ENCODE results near the gene HNRNPA3. TPM values are rescaled to one million over a fixed set of nuclear protein-coding genes. Genes with fewer than 3 reads are reported as not detected.
"Not testable (repeated sequence)": the region's sequence is repeated elsewhere in the genome, so short reads cannot be mapped to it uniquely, and the experiment has no call there.

Gene HNRNPA3
- 24.1 and 25.1 TPM in 2 replicates for total RNA-seq (2014; rRNA removed; shearing (Covaris generic); ENCODE audit: low replicate concordance)

- in situ Hi-C loops (cut with HindIII; ENCODE audit: low pct_unique_long_range_greater_than_20kb, low sequenced_read_pairs) = no loop called here
- peak; percentile 100 for DNase-seq (ENCODE audit: low read depth)
Measured at GRCh38 chr2:177212106-177212890, at the start of gene HNRNPA3. TSS of gene HNRNPA3 (plus strand) at chr2:177212794. CDS start at chr2:177212800, 6 bp downstream.

DNA sequence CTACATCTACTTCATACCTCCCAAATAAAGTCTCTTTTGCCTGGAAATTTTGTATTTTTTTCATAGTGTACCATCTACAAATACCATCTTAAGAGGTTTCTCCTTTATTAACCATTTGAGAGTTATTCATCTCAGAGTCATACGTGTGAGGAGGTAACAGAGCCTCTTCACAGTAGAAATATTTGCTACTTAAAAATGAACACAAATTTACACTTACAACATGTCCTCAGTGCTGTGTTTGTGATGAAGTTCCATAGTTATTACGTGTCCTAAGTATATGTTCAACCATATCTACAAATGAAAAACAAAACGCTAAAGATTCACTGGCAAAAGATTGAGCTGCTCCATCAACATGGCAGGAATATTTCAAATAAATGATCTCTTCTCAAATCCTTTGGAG is 48.5 kb upstream of the HNRNPA3 start:
- in situ Hi-C loops (cut with HindIII; ENCODE audit: low pct_unique_long_range_greater_than_20kb, low sequenced_read_pairs) = no loop called here

DNA sequence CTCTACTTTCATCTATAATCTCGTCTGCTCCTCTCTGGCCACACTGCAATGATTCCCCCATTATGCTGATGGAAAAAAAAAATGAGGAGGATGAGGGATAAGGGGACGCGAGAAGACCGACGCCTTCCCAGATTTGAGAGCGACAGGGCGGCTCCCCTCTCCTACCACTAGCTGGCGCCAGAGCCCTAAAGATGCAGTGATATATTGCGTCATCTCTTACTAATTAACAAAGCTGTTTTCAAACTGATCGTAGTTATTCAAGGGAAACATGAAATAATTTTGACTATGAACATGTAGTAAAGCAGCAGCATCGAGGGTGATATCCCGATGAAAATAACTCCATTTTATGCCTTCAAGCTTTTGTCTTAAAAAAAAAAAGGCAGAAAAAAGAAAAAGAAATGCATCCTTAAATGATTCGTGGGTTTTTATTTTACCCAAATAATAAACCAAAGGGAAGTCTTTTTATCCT is 48.0 kb upstream of the HNRNPA3 start:
- in situ Hi-C loops (cut with HindIII; ENCODE audit: low pct_unique_long_range_greater_than_20kb, low sequenced_read_pairs) = loop anchor here (5.0 kb wide), 1 partner anchor 168 kb away; no protein-coding TSS in a partner anchor
- peak; percentile 78 for DNase-seq (ENCODE audit: low read depth)

More for the DNA sequence above, 48.5 kb upstream of the HNRNPA3 start:
- no peak for DNase-seq (ENCODE audit: low read depth)

DNA sequence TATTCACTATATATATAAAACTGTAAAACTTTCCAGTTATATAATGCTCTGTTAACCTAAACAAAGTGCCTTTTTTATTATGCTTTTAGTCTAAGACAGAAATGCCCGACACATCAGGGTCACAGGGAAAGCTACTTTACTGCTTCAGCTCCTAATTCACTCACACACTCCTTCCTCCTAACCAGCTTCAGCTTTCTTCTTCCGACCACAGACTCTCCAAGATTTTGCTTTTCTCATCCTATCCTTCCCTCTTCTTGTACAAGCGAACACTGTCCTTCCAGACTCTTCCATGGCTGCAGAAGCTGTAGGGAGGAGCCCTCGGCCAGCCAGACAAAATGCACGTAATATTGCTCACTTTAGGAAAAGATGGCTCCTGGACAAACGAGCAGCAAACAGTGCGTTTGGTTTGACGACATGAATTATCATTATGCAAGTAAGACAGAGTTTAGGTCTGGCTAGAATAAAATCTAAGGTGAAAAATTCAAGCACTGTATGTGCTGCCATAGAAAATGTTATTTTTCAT is 47.5 kb upstream of the HNRNPA3 start:
- in situ Hi-C loops (cut with HindIII; ENCODE audit: low pct_unique_long_range_greater_than_20kb, low sequenced_read_pairs) = loop anchor here (5.0 kb wide), 1 partner anchor 167 kb away; no protein-coding TSS in a partner anchor
- peak; percentile 53 for DNase-seq (ENCODE audit: low read depth)

- in situ Hi-C loops (cut with HindIII; ENCODE audit: low pct_unique_long_range_greater_than_20kb, low sequenced_read_pairs) = loop anchor here (5.0 kb wide), 1 partner anchor 166 kb away; no protein-coding TSS in a partner anchor
Measured at GRCh38 chr2:177165721-177166711, 46.6 kb upstream of the HNRNPA3 start.

DNA sequence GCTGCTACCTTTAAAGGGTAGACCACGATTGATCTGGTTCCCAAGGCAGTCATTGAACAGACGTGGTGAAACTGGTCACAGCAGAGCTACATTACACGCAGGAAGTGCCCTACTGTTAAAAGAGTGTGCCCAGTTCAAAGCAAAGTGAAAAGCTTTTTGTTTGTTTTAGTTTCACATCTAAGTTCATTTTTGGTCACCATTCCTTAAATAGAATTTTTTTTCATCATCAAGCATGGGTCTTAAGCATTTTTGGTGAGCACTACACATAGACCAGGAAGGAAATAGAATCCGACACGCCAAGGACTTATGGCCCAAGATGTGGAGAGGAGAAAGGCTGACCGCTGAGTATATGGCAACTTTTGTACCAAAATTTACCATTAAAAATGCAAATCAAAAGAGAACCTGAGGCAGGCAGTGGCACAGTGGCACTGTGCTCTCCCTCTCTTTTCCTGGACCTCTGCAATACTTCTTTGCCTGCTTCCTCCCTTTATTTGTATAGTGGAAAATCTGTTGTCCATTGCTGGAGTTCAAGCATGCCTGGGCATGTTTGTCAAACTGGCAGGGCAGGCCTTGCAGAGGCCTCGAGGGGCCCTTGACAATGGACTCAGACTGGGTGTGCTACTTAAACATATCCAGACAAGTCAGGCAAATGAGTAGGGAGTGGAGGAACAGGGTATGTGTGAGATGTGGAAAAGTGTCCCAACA is 42.6 kb upstream of the HNRNPA3 start:
- no peak for DNase-seq (ENCODE audit: low read depth)
- in situ Hi-C loops (cut with HindIII; ENCODE audit: low pct_unique_long_range_greater_than_20kb, low sequenced_read_pairs) = loop anchor here (5.0 kb wide), 1 partner anchor 162 kb away; no protein-coding TSS in a partner anchor

More at GRCh38 chr2:177165721-177166711, 46.6 kb upstream of the HNRNPA3 start:
- no peak for DNase-seq (ENCODE audit: low read depth)

GRCh38 chr2:177171418-177171865 is 41.2 kb upstream of the HNRNPA3 start:
- no peak for DNase-seq (ENCODE audit: low read depth)
- in situ Hi-C loops (cut with HindIII; ENCODE audit: low pct_unique_long_range_greater_than_20kb, low sequenced_read_pairs) = no loop called here

GRCh38 chr2:177172034-177172880 is 40.3 kb upstream of the HNRNPA3 start:
- peak; percentile 63 for DNase-seq (ENCODE audit: low read depth)

DNA sequence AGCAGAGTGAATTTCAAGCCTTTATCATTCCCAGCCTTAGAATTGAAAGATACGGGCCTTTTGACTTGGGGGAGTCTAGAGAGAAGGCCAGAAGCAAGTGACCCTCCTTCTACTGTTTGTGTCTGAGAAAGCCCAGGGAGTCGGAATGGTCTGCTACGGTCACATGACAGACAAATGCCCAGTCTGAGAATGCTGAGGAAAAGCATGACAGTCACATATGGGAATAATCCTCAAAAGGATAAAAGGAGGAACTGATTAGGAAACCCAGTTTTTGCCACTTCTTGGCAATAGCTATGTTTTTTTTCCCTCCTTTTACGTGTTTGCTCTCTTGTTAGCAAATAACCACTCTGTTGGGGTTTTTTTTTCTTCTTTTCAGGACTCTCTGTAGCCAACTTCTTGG is 38.1 kb upstream of the HNRNPA3 start:
- in situ Hi-C loops (cut with HindIII; ENCODE audit: low pct_unique_long_range_greater_than_20kb, low sequenced_read_pairs) = no loop called here
- DNase-seq (ENCODE audit: low read depth) = no peak

More at GRCh38 chr2:177172034-177172880, 40.3 kb upstream of the HNRNPA3 start:
- in situ Hi-C loops (cut with HindIII; ENCODE audit: low pct_unique_long_range_greater_than_20kb, low sequenced_read_pairs) = no loop called here

GRCh38 chr2:177175917-177176668 is 36.5 kb upstream of the HNRNPA3 start:
- no peak for DNase-seq (ENCODE audit: low read depth)
- in situ Hi-C loops (cut with HindIII; ENCODE audit: low pct_unique_long_range_greater_than_20kb, low sequenced_read_pairs) = no loop called here

DNA sequence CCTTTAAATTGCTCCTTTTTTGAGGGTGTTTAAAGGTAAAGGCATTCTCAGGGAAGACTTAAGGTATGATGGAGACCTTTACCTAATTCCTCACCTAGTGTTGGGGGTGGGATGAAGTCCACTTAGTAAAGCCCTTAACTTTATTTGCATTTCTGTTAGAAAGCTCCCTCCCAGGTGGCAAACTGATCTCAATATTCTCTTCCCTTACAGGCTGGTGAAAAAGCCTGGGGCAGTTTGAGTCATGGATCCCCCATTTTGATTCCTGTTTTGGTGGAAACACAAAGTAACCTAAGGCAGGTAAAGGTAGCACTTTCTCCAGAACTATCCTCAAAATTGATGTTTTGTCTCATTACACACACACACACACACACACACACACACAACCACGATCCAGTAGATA is 33.8 kb upstream of the HNRNPA3 start:
- no peak for DNase-seq (ENCODE audit: low read depth)
- in situ Hi-C loops (cut with HindIII; ENCODE audit: low pct_unique_long_range_greater_than_20kb, low sequenced_read_pairs) = no loop called here

DNA sequence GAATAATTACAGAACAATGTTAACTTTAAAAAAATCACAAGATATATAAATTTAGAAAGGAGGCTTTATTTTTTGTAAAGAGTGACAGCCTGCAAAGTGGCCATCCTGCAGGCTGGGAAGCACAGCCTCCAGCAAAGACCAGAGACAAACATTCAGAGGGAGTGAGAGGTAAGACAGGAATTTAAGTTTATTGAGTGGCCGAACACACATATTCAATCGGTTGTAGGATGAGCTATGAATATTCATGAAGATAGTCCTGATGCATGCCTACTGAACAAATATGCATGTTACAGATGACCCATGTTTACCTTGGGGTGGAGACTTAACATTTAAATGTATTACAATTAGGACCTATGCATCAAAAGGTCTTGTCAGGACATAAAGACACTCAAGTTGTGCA is 33.4 kb upstream of the HNRNPA3 start:
- DNase-seq (ENCODE audit: low read depth) = no peak
- in situ Hi-C loops (cut with HindIII; ENCODE audit: low pct_unique_long_range_greater_than_20kb, low sequenced_read_pairs) = no loop called here

GRCh38 chr2:177179671-177180070 is 32.9 kb upstream of the HNRNPA3 start:
- DNase-seq (ENCODE audit: low read depth); in situ Hi-C loops (cut with HindIII; ENCODE audit: low pct_unique_long_range_greater_than_20kb, low sequenced_read_pairs): not testable (repeated sequence)

DNA sequence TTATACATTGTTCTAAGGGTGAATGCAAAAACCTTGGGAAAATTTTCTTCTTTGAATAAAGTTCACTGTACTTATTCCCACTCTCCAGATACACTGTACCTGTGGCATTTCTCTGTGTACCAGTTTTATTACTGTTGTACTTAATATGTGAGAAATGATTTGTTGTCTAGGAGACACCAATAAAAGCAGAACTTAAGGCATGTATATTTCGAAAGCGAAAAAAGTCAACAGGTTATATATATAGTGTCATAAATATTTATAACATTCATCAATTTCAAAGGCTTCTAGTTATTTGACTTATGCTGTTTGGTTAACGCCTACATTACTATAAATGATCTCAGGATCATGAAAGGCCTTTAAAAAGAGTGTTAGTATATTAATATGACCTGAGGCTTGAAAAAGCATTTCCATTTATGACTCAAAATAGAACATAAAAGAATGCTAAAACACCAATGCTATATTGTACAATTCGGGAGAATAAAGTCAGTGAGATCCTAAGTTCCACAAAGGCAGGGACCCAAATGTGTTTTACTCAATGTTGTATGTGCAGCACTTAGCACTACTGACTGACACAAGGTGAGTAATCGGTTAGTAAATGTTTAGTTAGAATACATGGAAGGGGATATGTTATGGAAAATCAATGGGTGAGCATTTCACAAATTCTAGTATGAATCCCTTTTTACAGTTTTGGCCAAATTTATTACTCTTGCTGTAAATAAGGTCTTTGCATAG is 32.2 kb upstream of the HNRNPA3 start:
- in situ Hi-C loops (cut with HindIII; ENCODE audit: low pct_unique_long_range_greater_than_20kb, low sequenced_read_pairs) = no loop called here
- no peak for DNase-seq (ENCODE audit: low read depth)

DNA sequence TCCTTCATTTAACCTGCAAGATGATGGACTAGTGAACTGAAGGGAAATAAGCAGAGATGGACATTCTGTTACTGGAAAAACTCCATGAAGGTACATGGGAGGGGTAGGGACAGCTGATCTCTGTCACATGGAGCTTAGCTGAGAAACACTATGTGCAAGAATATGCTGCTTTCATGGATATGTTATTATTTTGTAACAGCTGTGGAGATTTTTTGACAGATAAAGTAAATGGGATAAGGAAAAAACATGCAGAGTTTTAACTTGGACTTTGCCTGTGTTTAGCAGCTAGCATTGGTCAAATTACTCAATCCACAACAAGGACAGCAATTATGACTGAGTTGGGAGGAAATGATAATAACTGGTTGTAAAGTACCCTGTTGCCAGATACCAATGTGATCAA is 28.7 kb upstream of the HNRNPA3 start:
- DNase-seq (ENCODE audit: low read depth) = no peak
- in situ Hi-C loops (cut with HindIII; ENCODE audit: low pct_unique_long_range_greater_than_20kb, low sequenced_read_pairs) = no loop called here
